Suprapubic skin (tissue), 3 donors: ENCODE results near the gene TFPI.

Experiments used
- EP300 ChIP-seq: sonication (generic); formaldehyde crosslinking; IDR thresholded peaks from one replicate; pipeline ENCODE4 v1.6.1; 2017; ENCODE audit warnings: antibody characterized with exemption
- POLR2A ChIP-seq, 2 donors: fragments of 450-650 bp; IDR thresholded peaks; one replicate each; pipeline ENCODE4 v1.6.1; 2017; ENCODE audit warnings: antibody characterized with exemption in 2 of 2, mild to moderate bottlenecking in 2 of 2, moderate library complexity in 2 of 2
- TF ChIP-seq, protein P1 (sequence below), 2 donors: fragments of 200-600 bp in 1 of 2; fragments of 450-650 bp in 1 of 2; sonication (generic) in 1 of 2; IDR thresholded peaks; one replicate each; pipeline ENCODE4 v1.5.1; 2016 to 2019; ENCODE audit warnings: antibody characterized with exemption in 2 of 2, mild to moderate bottlenecking in 1 of 2, moderate library complexity in 1 of 2

GRCh38 chr2:187576906-187577305 is 22.7 kb upstream of the TFPI start:
- TF ChIP-seq, protein P1, sequence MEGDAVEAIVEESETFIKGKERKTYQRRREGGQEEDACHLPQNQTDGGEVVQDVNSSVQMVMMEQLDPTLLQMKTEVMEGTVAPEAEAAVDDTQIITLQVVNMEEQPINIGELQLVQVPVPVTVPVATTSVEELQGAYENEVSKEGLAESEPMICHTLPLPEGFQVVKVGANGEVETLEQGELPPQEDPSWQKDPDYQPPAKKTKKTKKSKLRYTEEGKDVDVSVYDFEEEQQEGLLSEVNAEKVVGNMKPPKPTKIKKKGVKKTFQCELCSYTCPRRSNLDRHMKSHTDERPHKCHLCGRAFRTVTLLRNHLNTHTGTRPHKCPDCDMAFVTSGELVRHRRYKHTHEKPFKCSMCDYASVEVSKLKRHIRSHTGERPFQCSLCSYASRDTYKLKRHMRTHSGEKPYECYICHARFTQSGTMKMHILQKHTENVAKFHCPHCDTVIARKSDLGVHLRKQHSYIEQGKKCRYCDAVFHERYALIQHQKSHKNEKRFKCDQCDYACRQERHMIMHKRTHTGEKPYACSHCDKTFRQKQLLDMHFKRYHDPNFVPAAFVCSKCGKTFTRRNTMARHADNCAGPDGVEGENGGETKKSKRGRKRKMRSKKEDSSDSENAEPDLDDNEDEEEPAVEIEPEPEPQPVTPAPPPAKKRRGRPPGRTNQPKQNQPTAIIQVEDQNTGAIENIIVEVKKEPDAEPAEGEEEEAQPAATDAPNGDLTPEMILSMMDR (IDR thresholded peaks at IDR 0.05), result no peak
- TF ChIP-seq POLR2A (IDR thresholded peaks at IDR 0.05) (no peak), EP300 (no peak)
